VCaP (cell line): ENCODE results near the gene DNAAF5.
"Not testable (repeated sequence)": the region's sequence is repeated elsewhere in the genome, so short reads cannot be mapped to it uniquely, and the experiment has no call there.

Experiments used
- H3K27ac ChIP-seq: fragments of 450-650 bp; 2 replicates; pipeline ENCODE4 v1.5.1; 2017
- TF ChIP-seq, protein P1 (sequence below): fragments of 450-650 bp; conservative IDR thresholded peaks from 2 replicates; pipeline ENCODE4 v1.5.1; 2017; ENCODE audit warnings: mild to moderate bottlenecking, moderate library complexity

DNAAF5 gene

DNA sequence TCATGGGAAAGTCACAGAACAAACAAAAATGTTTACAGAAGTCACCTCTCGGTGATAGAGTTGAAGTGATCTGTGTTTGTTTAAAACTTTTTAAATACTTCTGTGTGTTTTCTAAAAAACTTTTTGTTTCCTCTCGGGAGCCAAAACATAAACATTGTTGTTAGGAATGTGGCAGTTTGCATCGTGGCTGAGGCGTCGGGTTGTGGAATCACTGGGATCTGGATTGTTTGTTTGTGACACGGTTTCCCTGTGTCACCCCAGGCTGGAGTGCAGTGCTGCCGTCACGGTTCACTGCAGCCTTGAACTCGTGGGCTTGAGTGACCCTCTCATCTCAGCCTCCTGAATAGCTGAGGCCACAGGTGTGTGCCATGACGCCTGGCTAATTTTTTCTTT is 76.7 kb downstream of the DNAAF5 start:
- TF ChIP-seq, protein P1, sequence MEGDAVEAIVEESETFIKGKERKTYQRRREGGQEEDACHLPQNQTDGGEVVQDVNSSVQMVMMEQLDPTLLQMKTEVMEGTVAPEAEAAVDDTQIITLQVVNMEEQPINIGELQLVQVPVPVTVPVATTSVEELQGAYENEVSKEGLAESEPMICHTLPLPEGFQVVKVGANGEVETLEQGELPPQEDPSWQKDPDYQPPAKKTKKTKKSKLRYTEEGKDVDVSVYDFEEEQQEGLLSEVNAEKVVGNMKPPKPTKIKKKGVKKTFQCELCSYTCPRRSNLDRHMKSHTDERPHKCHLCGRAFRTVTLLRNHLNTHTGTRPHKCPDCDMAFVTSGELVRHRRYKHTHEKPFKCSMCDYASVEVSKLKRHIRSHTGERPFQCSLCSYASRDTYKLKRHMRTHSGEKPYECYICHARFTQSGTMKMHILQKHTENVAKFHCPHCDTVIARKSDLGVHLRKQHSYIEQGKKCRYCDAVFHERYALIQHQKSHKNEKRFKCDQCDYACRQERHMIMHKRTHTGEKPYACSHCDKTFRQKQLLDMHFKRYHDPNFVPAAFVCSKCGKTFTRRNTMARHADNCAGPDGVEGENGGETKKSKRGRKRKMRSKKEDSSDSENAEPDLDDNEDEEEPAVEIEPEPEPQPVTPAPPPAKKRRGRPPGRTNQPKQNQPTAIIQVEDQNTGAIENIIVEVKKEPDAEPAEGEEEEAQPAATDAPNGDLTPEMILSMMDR, result no peak
- H3K27ac ChIP-seq, result no peak overlapping the region

DNA sequence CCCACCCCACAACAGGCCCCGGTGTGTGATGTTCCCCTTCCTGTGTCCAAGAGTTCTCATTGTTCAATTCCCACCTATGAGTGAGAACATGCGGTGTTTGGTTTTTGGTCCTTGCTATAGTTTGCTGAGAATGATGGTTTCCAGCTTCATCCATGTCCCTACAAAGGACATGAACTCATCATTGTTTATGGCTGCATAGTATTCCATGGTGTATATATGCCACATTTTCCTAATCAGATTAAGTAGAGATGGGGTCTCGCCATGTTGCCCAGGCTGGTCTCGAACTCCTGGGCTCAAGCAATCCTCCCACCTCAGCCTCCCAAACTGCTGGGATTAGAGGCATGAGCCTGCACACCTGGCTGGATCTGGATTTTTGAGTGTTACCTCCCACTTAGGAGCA is 77.3 kb downstream of the DNAAF5 start:
- H3K27ac ChIP-seq, result not testable (repeated sequence)

DNA sequence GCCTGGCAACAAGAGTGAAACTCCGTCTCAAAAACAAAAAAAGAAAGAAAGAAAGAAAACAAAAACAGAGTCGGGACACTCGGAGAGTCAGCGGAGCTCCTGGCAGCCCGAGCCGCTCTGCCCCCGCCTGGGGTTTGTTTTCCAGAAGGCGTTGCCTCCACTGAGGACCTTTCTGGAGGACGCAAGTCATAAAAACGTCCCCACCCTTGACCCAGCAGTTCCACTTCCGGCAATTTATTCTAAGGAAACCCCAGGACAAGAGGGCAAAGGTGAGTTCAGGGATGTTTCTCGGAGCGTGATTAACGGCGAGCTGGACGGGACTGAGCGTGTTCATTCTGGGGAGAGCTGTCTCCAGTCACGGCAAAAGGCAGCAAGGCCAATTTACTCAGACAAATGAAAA is 78.8 kb downstream of the DNAAF5 start:
- TF ChIP-seq, protein P1, result no peak
- H3K27ac ChIP-seq, result no peak overlapping the region

DNA sequence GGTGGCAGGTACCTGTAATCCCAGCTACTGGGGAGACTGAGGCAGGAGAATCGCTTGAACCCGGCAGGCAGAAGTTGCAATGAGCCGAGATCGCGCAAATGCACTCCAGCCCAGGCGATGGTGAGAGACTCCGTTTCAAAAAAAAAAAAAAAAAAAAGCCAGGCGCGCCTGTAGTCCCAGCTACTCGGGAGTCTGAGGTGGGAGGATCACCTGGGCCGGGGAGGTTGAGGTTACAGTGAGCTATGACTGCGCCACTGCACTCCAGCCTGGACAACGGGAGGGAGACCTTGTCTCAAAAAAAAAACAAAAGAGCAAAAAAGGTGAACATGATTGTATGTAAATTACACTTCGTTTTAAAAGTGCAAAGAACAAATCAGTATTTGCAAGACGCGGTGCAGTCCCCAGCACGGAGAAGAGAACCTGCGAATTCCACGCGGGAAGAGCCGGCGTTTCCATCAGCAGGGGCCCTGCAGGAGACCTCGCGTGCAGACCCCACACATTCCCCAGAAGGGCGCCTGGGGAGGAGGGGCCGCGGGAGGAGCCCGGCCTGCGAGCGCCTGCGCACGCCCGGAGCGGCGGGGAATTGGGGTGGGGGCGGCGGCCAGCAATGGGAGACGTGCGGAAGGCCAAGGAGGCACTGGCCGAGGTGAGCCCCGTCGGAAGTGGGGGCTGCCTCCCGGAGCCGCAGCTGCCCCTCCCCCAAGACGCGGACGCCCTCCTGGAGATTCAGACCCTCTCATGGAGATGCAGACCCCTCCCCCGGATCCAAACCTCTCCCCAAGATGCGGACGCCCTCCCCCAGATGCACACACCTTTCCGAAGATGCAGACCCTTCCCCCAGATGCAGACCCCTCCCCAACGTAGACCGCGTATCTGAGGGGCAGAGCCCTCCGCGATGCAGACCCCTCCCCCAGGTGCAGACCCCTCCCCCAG is 89.1 kb downstream of the DNAAF5 start:
- peak overlapping the region; percentile 85 for H3K27ac ChIP-seq
- TF ChIP-seq, protein P1, result no peak

DNA sequence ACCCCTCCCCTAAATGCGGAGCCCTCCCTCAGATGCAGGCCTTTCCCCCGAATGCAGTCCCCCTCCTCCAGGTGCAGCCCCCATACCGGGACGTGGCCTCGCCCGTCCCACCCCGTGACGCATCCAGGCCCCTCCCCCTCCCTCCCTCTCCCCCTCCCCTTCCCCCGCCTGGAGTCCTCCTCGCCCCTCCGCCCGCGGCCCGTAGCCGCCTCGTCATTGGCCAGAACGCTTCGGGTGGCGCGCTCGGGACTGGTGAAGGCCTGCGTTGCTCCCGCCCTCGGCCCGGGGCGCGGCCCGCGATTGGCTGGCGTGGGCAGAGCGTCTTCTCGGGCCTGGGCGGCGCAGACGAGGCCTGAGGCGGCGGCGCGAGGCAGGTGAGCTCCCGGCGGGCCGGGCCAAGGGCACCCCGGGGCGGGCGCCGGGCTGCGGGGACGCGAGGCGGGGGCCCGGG is 89.8 kb downstream of the DNAAF5 start:
- TF ChIP-seq, protein P1, result no peak

DNA sequence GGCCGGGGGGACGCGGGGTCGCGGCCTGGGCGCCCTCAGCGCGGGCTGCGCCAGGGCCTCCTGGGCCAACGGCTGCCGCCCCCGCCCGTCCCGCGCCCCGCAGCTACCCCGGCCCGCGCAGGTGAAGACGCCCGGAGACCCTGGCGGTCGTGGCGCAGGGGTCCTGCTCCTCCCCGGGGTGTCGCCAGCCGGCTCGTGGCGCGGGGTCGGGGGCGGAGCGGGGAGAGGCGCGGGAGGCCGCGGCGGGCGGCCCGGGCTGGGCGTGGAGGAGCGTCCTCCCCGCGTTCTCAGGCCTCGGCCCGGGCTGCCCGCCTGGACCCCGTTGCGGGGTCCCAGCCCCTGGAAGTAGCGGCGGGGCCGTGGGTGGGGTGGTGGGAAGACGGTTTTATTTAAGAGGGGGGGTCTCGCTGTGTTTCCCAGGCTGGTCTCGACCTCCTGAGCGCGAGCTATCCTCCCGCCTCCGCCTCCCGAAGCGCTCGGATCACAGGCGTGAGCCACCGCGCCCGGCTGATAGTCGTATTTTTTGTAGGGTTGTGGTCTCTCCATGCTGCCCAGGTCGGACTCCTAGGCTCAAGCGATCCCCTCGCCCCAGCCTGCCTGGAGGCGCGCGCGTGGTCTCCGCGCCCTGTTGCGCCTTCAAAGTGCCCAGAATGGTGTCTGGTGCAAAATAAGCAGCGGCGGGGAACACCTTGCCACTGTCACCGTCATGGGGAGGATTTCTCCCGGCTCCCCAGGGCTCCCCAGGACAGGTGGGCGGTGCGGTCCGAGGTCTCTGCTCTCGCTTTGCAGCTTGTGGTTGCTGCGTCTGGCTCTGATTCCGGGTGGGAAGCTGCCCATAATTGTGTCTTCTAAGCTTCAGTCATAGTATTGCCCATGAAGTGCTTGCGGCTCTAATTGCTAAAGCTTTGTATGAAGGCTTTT is 90.5 kb downstream of the DNAAF5 start:
- TF ChIP-seq, protein P1, result no peak
- H3K27ac ChIP-seq, result peak overlapping the region; percentile 85

More for the DNA sequence above, 89.8 kb downstream of the DNAAF5 start:
- peak overlapping the region; percentile 85 for H3K27ac ChIP-seq

DNA sequence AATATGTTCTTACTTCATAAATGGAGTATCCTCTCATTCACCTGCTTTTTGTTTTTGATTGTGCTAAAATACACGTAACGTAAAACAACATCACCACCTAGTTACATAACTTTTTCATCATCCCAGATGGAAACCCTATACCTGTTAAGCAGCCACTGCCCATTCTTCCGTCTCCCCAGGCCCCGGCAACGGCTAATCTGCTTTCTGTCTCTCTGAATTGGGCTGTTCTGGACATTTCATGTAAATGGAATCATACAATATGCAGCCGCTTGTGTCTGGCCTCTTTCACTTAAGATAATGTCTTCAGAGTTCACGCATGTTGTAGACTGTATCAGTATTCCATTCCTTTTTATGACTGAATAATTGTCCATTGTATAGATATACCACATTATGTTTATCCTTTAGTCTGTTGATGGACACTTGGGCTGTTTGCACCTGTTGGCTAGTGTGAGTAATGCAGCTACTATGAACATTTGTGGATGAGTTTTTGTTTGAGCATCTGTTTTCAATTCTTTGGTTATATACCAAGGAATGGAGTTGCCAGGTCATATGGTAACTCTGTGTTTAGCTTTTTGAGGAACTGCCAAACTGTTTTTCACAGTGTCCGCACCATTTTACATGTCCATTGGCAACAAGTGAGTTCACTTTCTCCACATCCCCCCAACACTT is 91.7 kb downstream of the DNAAF5 start:
- TF ChIP-seq, protein P1, result peak; percentile 27; the same call in 1 of the 2 replicates
- peak overlapping the region; percentile 85 for H3K27ac ChIP-seq
